Mesothelial cell of epicardium (in vitro differentiated cells): ENCODE results near the gene ELOVL5. TPM values are rescaled to one million over a fixed set of nuclear protein-coding genes. Genes with fewer than 3 reads are reported as not detected.

Experiments used
- DNase-seq, 2 experiments: peaks; one replicate each; pipeline ENCODE4 v3.0.0; 2021; ENCODE audit warnings: low spot score in 2 of 2; ENCODE audit not compliant: unreplicated experiment in 2 of 2
- H3K27ac Mint-ChIP-seq: 2 replicates; pipeline ENCODE4 v1.8.0; 2021; ENCODE audit warnings: mixed read lengths
- H3K27me3 Mint-ChIP-seq: 2 replicates; pipeline ENCODE4 v1.8.0; 2021; ENCODE audit warnings: low read depth, mixed read lengths
- H3K36me3 Mint-ChIP-seq: 2 replicates; pipeline ENCODE4 v1.8.0; 2021; ENCODE audit warnings: mixed read lengths
- H3K4me1 Mint-ChIP-seq: 2 replicates; pipeline ENCODE4 v1.8.0; 2021; ENCODE audit warnings: mixed read lengths
- H3K4me3 Mint-ChIP-seq: 2 replicates; pipeline ENCODE4 v1.8.0; 2021; ENCODE audit warnings: mild to moderate bottlenecking, moderate library complexity, mixed read lengths
- H3K9me3 Mint-ChIP-seq: 2 replicates; pipeline ENCODE4 v1.8.0; 2021; ENCODE audit warnings: mixed read lengths
- CTCF ChIP-seq: fragments of 200-600 bp; sonication (generic); IDR thresholded peaks from one replicate; pipeline ENCODE4 v1.5.0; 2021; ENCODE audit warnings: antibody characterized with exemption; ENCODE audit not compliant: unreplicated experiment
- total RNA-seq: library from RNA; stranded (reverse); gene quantifications from 3 replicates; pipeline ENCODE4 v1.2.1, GENCODE V29; 2021

Gene ELOVL5
- total RNA-seq, 1 donor from 2014 or later, result 110 TPM

GRCh38 chr6:53301801-53302537 lies 46.8 kb downstream of the ELOVL5 start:
- peak overlapping the region; percentile 83 for H3K27ac Mint-ChIP-seq
- H3K36me3 Mint-ChIP-seq, result peaks cover 7% of the 10 kb centered on the region
- peaks cover 3% of the 10 kb centered on the region for H3K9me3 Mint-ChIP-seq
- H3K4me1 Mint-ChIP-seq, result peaks cover 38% of the 10 kb centered on the region
- no peak overlapping the region for H3K4me3 Mint-ChIP-seq
- no peak for DNase-seq
- TF ChIP-seq CTCF, result no peak
- H3K27me3 Mint-ChIP-seq, result no peaks in the 10 kb centered on the region

- Mint-ChIP-seq H3K27ac (peak overlapping the region; percentile 34), H3K4me1 (peaks cover 40% of the 10 kb centered on the region), H3K4me3 (no peak overlapping the region), H3K27me3 (no peaks in the 10 kb centered on the region), H3K36me3 (peaks cover 3% of the 10 kb centered on the region), H3K9me3 (no peaks in the 10 kb centered on the region)
- DNase-seq, result no peak
- no peak for TF ChIP-seq CTCF
These were observed 47.8 kb downstream of the ELOVL5 start for GRCh38 chr6:53300656-53301551.

GRCh38 chr6:53299331-53300005 lies 49.3 kb downstream of the ELOVL5 start:
- H3K4me1 Mint-ChIP-seq, result peaks cover 42% of the 10 kb centered on the region
- no peak for DNase-seq
- TF ChIP-seq CTCF, result no peak
- peaks cover under 1% of the 10 kb centered on the region for H3K36me3 Mint-ChIP-seq
- H3K9me3 Mint-ChIP-seq, result no peaks in the 10 kb centered on the region
- no peaks in the 10 kb centered on the region for H3K27me3 Mint-ChIP-seq
- H3K27ac Mint-ChIP-seq, result no peak overlapping the region
- H3K4me3 Mint-ChIP-seq, result no peak overlapping the region

GRCh38 chr6:53297004-53297403 lies 51.7 kb downstream of the ELOVL5 start:
- Mint-ChIP-seq H3K9me3 (no peaks in the 10 kb centered on the region), H3K4me3 (no peak overlapping the region), H3K36me3 (peaks cover 1% of the 10 kb centered on the region), H3K27ac (no peak overlapping the region), H3K27me3 (no peaks in the 10 kb centered on the region), H3K4me1 (peaks cover 30% of the 10 kb centered on the region)
- DNase-seq, result no peak
- no peak for TF ChIP-seq CTCF

- TF ChIP-seq CTCF, result no peak
- peaks cover 22% of the 10 kb centered on the region for H3K4me1 Mint-ChIP-seq
- no peak overlapping the region for H3K27ac Mint-ChIP-seq
- H3K36me3 Mint-ChIP-seq, result peaks cover 1% of the 10 kb centered on the region
- H3K4me3 Mint-ChIP-seq, result no peak overlapping the region
- no peak for DNase-seq
- no peaks in the 10 kb centered on the region for H3K27me3 Mint-ChIP-seq
- H3K9me3 Mint-ChIP-seq, result no peaks in the 10 kb centered on the region
These were observed 53.6 kb downstream of the ELOVL5 start for GRCh38 chr6:53295176-53295575.
